Stomach (tissue), 4 donors: ENCODE results near the gene AXIN2.

ENCODE experiments used
- CTCF ChIP-seq, 7 experiments: fragments of 450-650 bp in 4 of 7; fragments of 200-600 bp in 3 of 7; sonication (generic) in 3 of 7; IDR thresholded peaks; one replicate each; pipeline ENCODE4 v1.5.1; 2016 to 2019; ENCODE audit warnings: antibody characterized with exemption in 7 of 7, control low read depth in 2 of 7, mild to moderate bottlenecking in 1 of 7
- POLR2A ChIP-seq, 4 donors: fragments of 450-650 bp; IDR thresholded peaks; one replicate each; pipeline ENCODE4 v1.6.1; 2016; ENCODE audit warnings: antibody characterized with exemption in 4 of 4, control low read depth in 2 of 4, mild to moderate bottlenecking in 1 of 4, moderate library complexity in 1 of 4

DNA sequence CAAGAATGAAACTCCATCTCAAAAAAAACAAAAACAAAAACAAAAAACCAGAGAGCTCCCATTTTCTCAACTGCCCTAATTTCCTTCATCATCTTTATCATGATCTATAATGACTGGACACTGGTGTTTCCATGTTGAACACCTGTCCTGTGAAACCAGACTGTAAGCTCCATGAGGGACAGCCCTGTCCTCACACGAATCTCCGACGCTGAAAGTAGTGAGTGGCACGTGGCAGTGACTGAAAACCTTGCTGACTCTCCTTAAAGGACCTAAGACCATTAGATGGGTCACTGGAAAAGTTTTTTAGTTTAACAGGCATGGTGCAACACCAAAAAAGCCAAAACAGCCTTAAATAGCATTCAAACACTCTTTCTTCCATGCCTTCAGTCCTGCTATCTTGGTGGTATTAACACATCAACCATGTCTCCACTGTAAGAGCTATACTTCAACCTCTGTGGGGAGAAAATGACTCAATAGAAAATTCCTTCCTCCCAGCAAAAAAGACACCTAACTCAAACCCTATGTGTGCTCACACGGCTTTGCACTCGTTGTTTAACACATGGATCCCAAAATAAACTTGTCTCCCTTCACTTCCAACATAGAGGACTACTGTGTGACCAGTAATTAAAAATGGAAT is 8.3 kb downstream of the AXIN2 start:
- TF ChIP-seq CTCF (IDR thresholded peaks at IDR 0.05): no peak
- no peak for TF ChIP-seq POLR2A (IDR thresholded peaks at IDR 0.05)
